ENCODE measurements around the gene CCSER1.

Gene CCSER1

GRCh38 chr4:90165883-90166282, 38.7 kb downstream of the CCSER1 start:
- H3K27me3 ChIP-seq (replicated peaks; ENCODE audit: control insufficient read depth, insufficient read depth, low read length) = no peaks in the 10 kb centered on the region
- no peaks in the 10 kb centered on the region for H3K4me1 ChIP-seq (ENCODE audit: control insufficient read depth, insufficient read depth, low read length)
- no peaks in the 10 kb centered on the region for H3K9me3 ChIP-seq (ENCODE audit: control insufficient read depth, low read length)
- H3K9ac ChIP-seq (ENCODE audit: low read length) = no peak overlapping the region
- DNase-seq (ENCODE audit: low read depth) = no peak
- no peaks in the 10 kb centered on the region for H3K36me3 ChIP-seq (ENCODE audit: control insufficient read depth, insufficient read depth, low read length, severe bottlenecking)
- no peak overlapping the region for H3K4me3 ChIP-seq (ENCODE audit: low read length)

GRCh38 chr4:90171491-90171890, 44.3 kb downstream of the CCSER1 start:
- Histone ChIP-seq H3K36me3 (ENCODE audit: control insufficient read depth, insufficient read depth, low read length, severe bottlenecking) (no peaks in the 10 kb centered on the region), H3K27me3 (replicated peaks; ENCODE audit: control insufficient read depth, insufficient read depth, low read length) (no peaks in the 10 kb centered on the region), H3K9ac (ENCODE audit: low read length) (no peak overlapping the region), H3K4me3 (ENCODE audit: low read length) (no peak overlapping the region), H3K4me1 (ENCODE audit: control insufficient read depth, insufficient read depth, low read length) (no peaks in the 10 kb centered on the region), H3K9me3 (ENCODE audit: control insufficient read depth, low read length) (no peaks in the 10 kb centered on the region)
- DNase-seq (ENCODE audit: low read depth) = no peak

GRCh38 chr4:90174621-90175023, 47.4 kb downstream of the CCSER1 start:
- H3K27me3 ChIP-seq (replicated peaks; ENCODE audit: control insufficient read depth, insufficient read depth, low read length) = no peaks in the 10 kb centered on the region
- no peaks in the 10 kb centered on the region for H3K4me1 ChIP-seq (ENCODE audit: control insufficient read depth, insufficient read depth, low read length)
- no peak for DNase-seq (ENCODE audit: low read depth)
- no peak overlapping the region for H3K9ac ChIP-seq (ENCODE audit: low read length)
- no peaks in the 10 kb centered on the region for H3K36me3 ChIP-seq (ENCODE audit: control insufficient read depth, insufficient read depth, low read length, severe bottlenecking)
- H3K4me3 ChIP-seq (ENCODE audit: low read length) = no peak overlapping the region
- H3K9me3 ChIP-seq (ENCODE audit: control insufficient read depth, low read length) = no peaks in the 10 kb centered on the region

GRCh38 chr4:90181644-90182043, 54.5 kb downstream of the CCSER1 start:
- Histone ChIP-seq H3K9me3 (ENCODE audit: control insufficient read depth, low read length) (no peaks in the 10 kb centered on the region), H3K4me1 (ENCODE audit: control insufficient read depth, insufficient read depth, low read length) (no peaks in the 10 kb centered on the region), H3K27me3 (replicated peaks; ENCODE audit: control insufficient read depth, insufficient read depth, low read length) (no peaks in the 10 kb centered on the region), H3K9ac (ENCODE audit: low read length) (no peak overlapping the region), H3K4me3 (ENCODE audit: low read length) (no peak overlapping the region), H3K36me3 (ENCODE audit: control insufficient read depth, insufficient read depth, low read length, severe bottlenecking) (no peaks in the 10 kb centered on the region)
- DNase-seq (ENCODE audit: low read depth) = no peak

- Histone ChIP-seq H3K4me1 (ENCODE audit: control insufficient read depth, insufficient read depth, low read length) (no peaks in the 10 kb centered on the region), H3K9me3 (ENCODE audit: control insufficient read depth, low read length) (no peaks in the 10 kb centered on the region), H3K9ac (ENCODE audit: low read length) (no peak overlapping the region), H3K4me3 (ENCODE audit: low read length) (no peak overlapping the region), H3K36me3 (ENCODE audit: control insufficient read depth, insufficient read depth, low read length, severe bottlenecking) (no peaks in the 10 kb centered on the region), H3K27me3 (replicated peaks; ENCODE audit: control insufficient read depth, insufficient read depth, low read length) (no peaks in the 10 kb centered on the region)
- no peak for DNase-seq (ENCODE audit: low read depth)
Observed at GRCh38 chr4:90183254-90183653, 56.1 kb downstream of the CCSER1 start.

GRCh38 chr4:90184560-90184959, 57.4 kb downstream of the CCSER1 start:
- DNase-seq (ENCODE audit: low read depth) = no peak
- Histone ChIP-seq H3K4me3 (ENCODE audit: low read length) (no peak overlapping the region), H3K9ac (ENCODE audit: low read length) (no peak overlapping the region), H3K4me1 (ENCODE audit: control insufficient read depth, insufficient read depth, low read length) (no peaks in the 10 kb centered on the region), H3K27me3 (replicated peaks; ENCODE audit: control insufficient read depth, insufficient read depth, low read length) (no peaks in the 10 kb centered on the region), H3K9me3 (ENCODE audit: control insufficient read depth, low read length) (no peaks in the 10 kb centered on the region), H3K36me3 (ENCODE audit: control insufficient read depth, insufficient read depth, low read length, severe bottlenecking) (no peaks in the 10 kb centered on the region)

- Histone ChIP-seq H3K4me1 (ENCODE audit: control insufficient read depth, insufficient read depth, low read length) (no peaks in the 10 kb centered on the region), H3K4me3 (ENCODE audit: low read length) (no peak overlapping the region), H3K36me3 (ENCODE audit: control insufficient read depth, insufficient read depth, low read length, severe bottlenecking) (no peaks in the 10 kb centered on the region), H3K9me3 (ENCODE audit: control insufficient read depth, low read length) (no peaks in the 10 kb centered on the region), H3K9ac (ENCODE audit: low read length) (no peak overlapping the region), H3K27me3 (replicated peaks; ENCODE audit: control insufficient read depth, insufficient read depth, low read length) (no peaks in the 10 kb centered on the region)
- no peak for DNase-seq (ENCODE audit: low read depth)
Observed at GRCh38 chr4:90185416-90185815, 58.2 kb downstream of the CCSER1 start.

GRCh38 chr4:90186229-90186628, 59.0 kb downstream of the CCSER1 start:
- Histone ChIP-seq H3K27me3 (replicated peaks; ENCODE audit: control insufficient read depth, insufficient read depth, low read length) (no peaks in the 10 kb centered on the region), H3K4me3 (ENCODE audit: low read length) (no peak overlapping the region), H3K9ac (ENCODE audit: low read length) (no peak overlapping the region), H3K4me1 (ENCODE audit: control insufficient read depth, insufficient read depth, low read length) (no peaks in the 10 kb centered on the region), H3K9me3 (ENCODE audit: control insufficient read depth, low read length) (no peaks in the 10 kb centered on the region), H3K36me3 (ENCODE audit: control insufficient read depth, insufficient read depth, low read length, severe bottlenecking) (no peaks in the 10 kb centered on the region)
- no peak for DNase-seq (ENCODE audit: low read depth)

GRCh38 chr4:90187148-90187884, 60.1 kb downstream of the CCSER1 start:
- no peaks in the 10 kb centered on the region for H3K9me3 ChIP-seq (ENCODE audit: control insufficient read depth, low read length)

GRCh38 chr4:90189178-90189577, 62.0 kb downstream of the CCSER1 start:
- H3K36me3 ChIP-seq (ENCODE audit: control insufficient read depth, insufficient read depth, low read length, severe bottlenecking) = no peaks in the 10 kb centered on the region
- H3K4me3 ChIP-seq (ENCODE audit: low read length) = no peak overlapping the region
- no peaks in the 10 kb centered on the region for H3K27me3 ChIP-seq (replicated peaks; ENCODE audit: control insufficient read depth, insufficient read depth, low read length)
- no peaks in the 10 kb centered on the region for H3K9me3 ChIP-seq (ENCODE audit: control insufficient read depth, low read length)
- no peak overlapping the region for H3K9ac ChIP-seq (ENCODE audit: low read length)
- no peak for DNase-seq (ENCODE audit: low read depth)
- H3K4me1 ChIP-seq (ENCODE audit: control insufficient read depth, insufficient read depth, low read length) = no peaks in the 10 kb centered on the region

More at GRCh38 chr4:90187148-90187884, 60.1 kb downstream of the CCSER1 start:
- H3K9ac ChIP-seq (ENCODE audit: low read length) = no peak overlapping the region
- no peaks in the 10 kb centered on the region for H3K4me1 ChIP-seq (ENCODE audit: control insufficient read depth, insufficient read depth, low read length)
- DNase-seq (ENCODE audit: low read depth) = no peak
- H3K4me3 ChIP-seq (ENCODE audit: low read length) = no peak overlapping the region
- H3K27me3 ChIP-seq (replicated peaks; ENCODE audit: control insufficient read depth, insufficient read depth, low read length) = no peaks in the 10 kb centered on the region
- H3K36me3 ChIP-seq (ENCODE audit: control insufficient read depth, insufficient read depth, low read length, severe bottlenecking) = no peaks in the 10 kb centered on the region

- Histone ChIP-seq H3K4me1 (ENCODE audit: control insufficient read depth, insufficient read depth, low read length) (no peaks in the 10 kb centered on the region), H3K36me3 (ENCODE audit: control insufficient read depth, insufficient read depth, low read length, severe bottlenecking) (no peaks in the 10 kb centered on the region)
Observed at GRCh38 chr4:90189946-90190345, 62.8 kb downstream of the CCSER1 start.

GRCh38 chr4:90190525-90190924, 63.3 kb downstream of the CCSER1 start:
- Histone ChIP-seq H3K4me1 (ENCODE audit: control insufficient read depth, insufficient read depth, low read length) (no peaks in the 10 kb centered on the region), H3K27me3 (replicated peaks; ENCODE audit: control insufficient read depth, insufficient read depth, low read length) (no peaks in the 10 kb centered on the region), H3K4me3 (ENCODE audit: low read length) (no peak overlapping the region), H3K36me3 (ENCODE audit: control insufficient read depth, insufficient read depth, low read length, severe bottlenecking) (no peaks in the 10 kb centered on the region), H3K9ac (ENCODE audit: low read length) (no peak overlapping the region), H3K9me3 (ENCODE audit: control insufficient read depth, low read length) (no peaks in the 10 kb centered on the region)
- no peak for DNase-seq (ENCODE audit: low read depth)

More at GRCh38 chr4:90189946-90190345, 62.8 kb downstream of the CCSER1 start:
- Histone ChIP-seq H3K9ac (ENCODE audit: low read length) (no peak overlapping the region), H3K4me3 (ENCODE audit: low read length) (no peak overlapping the region), H3K27me3 (replicated peaks; ENCODE audit: control insufficient read depth, insufficient read depth, low read length) (no peaks in the 10 kb centered on the region), H3K9me3 (ENCODE audit: control insufficient read depth, low read length) (no peaks in the 10 kb centered on the region)
- DNase-seq (ENCODE audit: low read depth) = no peak

All from adipocyte (in vitro differentiated cells).